PC-3 (cell line): ENCODE data around the gene KCNQ1. TPM values are rescaled to one million over a fixed set of nuclear protein-coding genes. Genes with fewer than 3 reads are reported as not detected.

ENCODE experiments used
- ATAC-seq: fragments of 200-7000 bp; cut with Tn5 transposase; 2 replicates; pipeline ENCODE4 v1.9.1; 2020; ENCODE audit warnings: mild to moderate bottlenecking, moderate library complexity
- BruUV-seq: library from RNA; stranded (reverse); fragments of 400-500 nt; replicated peaks from 2 replicates; lab custom pipeline; 2021; lab: Mats Ljungman, UMichigan
- CTCF ChIA-PET: fragments of 300-600 bp; sonication (Branson Sonifier 250); formaldehyde crosslinking; loops from one replicate; lab custom pipeline; 2022; ENCODE audit warnings: antibody characterized with exemption; lab: Charles Lee
- POLR2A ChIA-PET: fragments of 300-600 bp; sonication (Branson Sonifier 250); formaldehyde crosslinking; loops from one replicate; lab custom pipeline; 2022; ENCODE audit warnings: antibody characterized with exemption; ENCODE audit not compliant: unreplicated experiment; lab: Charles Lee
- DNase-seq: peaks from one replicate; pipeline ENCODE4 v3.0.0-alpha.2; 2015
- H2AFZ ChIP-seq: fragments of 300-600 bp; sonication (generic); 2 replicates; pipeline ENCODE4 v1.6.0; 2016; ENCODE audit warnings: antibody characterized with exemption, low read length
- H3F3A ChIP-seq: fragments of 300-600 bp; sonication (generic); one replicate; pipeline ENCODE4 v1.6.0; 2017; ENCODE audit warnings: antibody characterized with exemption, low read length, control low read depth, mild to moderate bottlenecking; ENCODE audit not compliant: unreplicated experiment
- H3K27ac ChIP-seq: fragments of 300-600 bp; sonication (generic); 2 replicates; pipeline ENCODE4 v1.5.1; 2016; ENCODE audit warnings: mild to moderate bottlenecking, low read length
- H3K27me3 ChIP-seq: fragments of 300-600 bp; sonication (generic); 2 replicates; pipeline ENCODE4 v1.6.1; 2016; ENCODE audit warnings: low read length, mixed read lengths
- H3K36me3 ChIP-seq: fragments of 300-600 bp; sonication (generic); 2 replicates; pipeline ENCODE4 v1.6.1; 2016; ENCODE audit warnings: low read depth, mixed run types, low read length, mixed read lengths
- H3K4me1 ChIP-seq: fragments of 300-600 bp; sonication (generic); 2 replicates; pipeline ENCODE4 v1.5.1; 2016; ENCODE audit warnings: low read length; ENCODE audit not compliant: insufficient read depth
- H3K4me2 ChIP-seq: fragments of 300-600 bp; sonication (generic); 2 replicates; pipeline ENCODE4 v1.6.0; 2016; ENCODE audit warnings: low read length
- H3K4me3 ChIP-seq: fragments of 300-600 bp; sonication (generic); 2 replicates; pipeline ENCODE4 v1.5.1; 2016; ENCODE audit warnings: mild to moderate bottlenecking, low read length, mixed read lengths
- H3K79me2 ChIP-seq: fragments of 300-600 bp; sonication (generic); 2 replicates; pipeline ENCODE4 v1.6.1; 2017; ENCODE audit warnings: low read length, mixed read lengths
- H3K9ac ChIP-seq: fragments of 300-600 bp; sonication (generic); 2 replicates; pipeline ENCODE4 v1.6.0; 2016; ENCODE audit warnings: mild to moderate bottlenecking, low read length
- H3K9me2 ChIP-seq: fragments of 300-600 bp; sonication (generic); replicated peaks from 2 replicates; pipeline ENCODE4 v1.6.1; 2016; ENCODE audit warnings: mixed run types, low read length, mixed read lengths
- H3K9me3 ChIP-seq: fragments of 300-600 bp; sonication (generic); 2 replicates; pipeline ENCODE4 v1.6.1; 2016; ENCODE audit warnings: low read length, mixed read lengths
- H4K20me1 ChIP-seq: fragments of 300-600 bp; sonication (generic); 2 replicates; pipeline ENCODE4 v1.6.1; 2016; ENCODE audit warnings: low read length, mixed read lengths
- CTCF ChIP-seq: fragments of 300-600 bp; sonication (generic); conservative IDR thresholded peaks from 2 replicates; pipeline ENCODE4 v1.5.1; 2017; ENCODE audit warnings: antibody characterized with exemption, low read depth, mild to moderate bottlenecking, low read length
- EZH2 ChIP-seq: fragments of 300-600 bp; sonication (generic); IDR thresholded peaks from one replicate; pipeline ENCODE4 v1.6.1; 2017; ENCODE audit warnings: antibody characterized with exemption, mild to moderate bottlenecking, low read length; ENCODE audit not compliant: unreplicated experiment
- EZH2phosphoT487 ChIP-seq: fragments of 300-600 bp; sonication (generic); IDR thresholded peaks from 2 replicates; pipeline ENCODE4 v1.6.1; 2018; ENCODE audit warnings: mild to moderate bottlenecking, antibody characterized with exemption, low read length, borderline replicate concordance
- intact Hi-C: fragments of 100-400 bp; cut with micrococcal nuclease; formaldehyde crosslinking; loops from 2 replicates; pipeline ENCODE4 v1.9.0; 2023
- total RNA-seq: library from RNA; depleted of rRNA; stranded (reverse); fragments of >200 nt; gene quantifications from 2 replicates; pipeline ENCODE4 v1.2.3, GENCODE V29; 2014

The KCNQ1 gene
- total RNA-seq, 1 experiment from 2014 or later, result 0.40 TPM

- POLR2A ChIA-PET, result no interaction called here
- Histone ChIP-seq H2AFZ (no peak overlapping the region), H3K79me2 (no peaks in the 10 kb centered on the region), H3K9me3 (no peaks in the 10 kb centered on the region), H3K27ac (no peak overlapping the region), H3K36me3 (no peaks in the 10 kb centered on the region), H3K27me3 (no peaks in the 10 kb centered on the region), H3K4me1 (no peaks in the 10 kb centered on the region), H3K4me2 (no peak overlapping the region), H3K9ac (no peak overlapping the region), H4K20me1 (no peaks in the 10 kb centered on the region), H3K9me2 (no peaks in the 10 kb centered on the region), H3K4me3 (no peak overlapping the region), H3F3A (no peaks in the 10 kb centered on the region)
- no peak for TF ChIP-seq EZH2
- no peak for TF ChIP-seq CTCF
- TF ChIP-seq EZH2phosphoT487, result no peak
- CTCF ChIA-PET, result no interaction called here
- no TSS peak for BruUV-seq
- no peak for DNase-seq
- no peak for ATAC-seq
- intact Hi-C loops, result no loop called here
These were observed 425.0 kb downstream of the KCNQ1 start for GRCh38 chr11:2869561-2870427.

GRCh38 chr11:2870460-2870859 is 425.7 kb downstream of the KCNQ1 start:
- Histone ChIP-seq H3K4me2 (no peak overlapping the region), H3K9ac (no peak overlapping the region), H4K20me1 (no peaks in the 10 kb centered on the region), H3K79me2 (no peaks in the 10 kb centered on the region), H3K27ac (no peak overlapping the region), H3K4me3 (no peak overlapping the region), H3F3A (no peaks in the 10 kb centered on the region), H2AFZ (no peak overlapping the region), H3K9me2 (no peaks in the 10 kb centered on the region), H3K36me3 (no peaks in the 10 kb centered on the region), H3K27me3 (no peaks in the 10 kb centered on the region), H3K9me3 (no peaks in the 10 kb centered on the region), H3K4me1 (no peaks in the 10 kb centered on the region)
- ChIA-PET POLR2A (no interaction called here), CTCF (no interaction called here)
- intact Hi-C loops, result no loop called here
- DNase-seq, result no peak
- no peak for TF ChIP-seq EZH2phosphoT487
- no peak for TF ChIP-seq EZH2
- ATAC-seq, result peak; percentile 24; the same call in 1 of the 2 replicates
- BruUV-seq, result no TSS peak

GRCh38 chr11:2870969-2871680 is 426.3 kb downstream of the KCNQ1 start:
- Histone ChIP-seq H4K20me1 (no peaks in the 10 kb centered on the region), H3K27ac (no peak overlapping the region), H3K79me2 (no peaks in the 10 kb centered on the region), H3K9me3 (no peaks in the 10 kb centered on the region), H3F3A (no peaks in the 10 kb centered on the region), H3K9me2 (no peaks in the 10 kb centered on the region), H3K4me2 (no peak overlapping the region), H2AFZ (no peak overlapping the region), H3K36me3 (no peaks in the 10 kb centered on the region), H3K4me3 (no peak overlapping the region), H3K4me1 (no peaks in the 10 kb centered on the region), H3K9ac (no peak overlapping the region), H3K27me3 (no peaks in the 10 kb centered on the region)
- ChIA-PET POLR2A (no interaction called here), CTCF (no interaction called here)
- no peak for DNase-seq
- no peak for ATAC-seq
- intact Hi-C loops, result no loop called here
- BruUV-seq, result no TSS peak
- TF ChIP-seq EZH2phosphoT487 (no peak), CTCF (no peak), EZH2 (no peak)
